B cell (primary cell): ENCODE data around the gene PRRC1.

Experiments used
- CTCF ChIP-seq: fragments of 200-600 bp; IDR thresholded peaks from one replicate; pipeline ENCODE4 v1.8.0; 2022; ENCODE audit warnings: antibody characterized with exemption, mild to moderate bottlenecking
- EZH2 ChIP-seq: IDR thresholded peaks from 2 replicates; pipeline ENCODE4 v1.6.1; 2012; ENCODE audit warnings: borderline replicate concordance, low read depth, mild to moderate bottlenecking, moderate library complexity, low read length; ENCODE audit not compliant: insufficient read depth, poor library complexity, severe bottlenecking

GRCh38 chr5:127595484-127596368 is 78.3 kb downstream of the PRRC1 start:
- TF ChIP-seq CTCF (no peak), EZH2 (no peak)
